Fibroblast of skin of back (primary cell): ENCODE measurements around the gene MELTF.
A peak's percentile ranks its signal among the peaks of the same experiment; 100 is the strongest.

Experiments
- DNase-seq: peaks from one replicate; pipeline ENCODE4 v3.0.0-alpha.2; 2013

MELTF gene

GRCh38 chr3:196991581-196992460, 37.8 kb downstream of the MELTF start:
- no peak for DNase-seq

- no peak for DNase-seq
Measured at GRCh38 chr3:196990601-196991007, 39.0 kb downstream of the MELTF start.

DNA sequence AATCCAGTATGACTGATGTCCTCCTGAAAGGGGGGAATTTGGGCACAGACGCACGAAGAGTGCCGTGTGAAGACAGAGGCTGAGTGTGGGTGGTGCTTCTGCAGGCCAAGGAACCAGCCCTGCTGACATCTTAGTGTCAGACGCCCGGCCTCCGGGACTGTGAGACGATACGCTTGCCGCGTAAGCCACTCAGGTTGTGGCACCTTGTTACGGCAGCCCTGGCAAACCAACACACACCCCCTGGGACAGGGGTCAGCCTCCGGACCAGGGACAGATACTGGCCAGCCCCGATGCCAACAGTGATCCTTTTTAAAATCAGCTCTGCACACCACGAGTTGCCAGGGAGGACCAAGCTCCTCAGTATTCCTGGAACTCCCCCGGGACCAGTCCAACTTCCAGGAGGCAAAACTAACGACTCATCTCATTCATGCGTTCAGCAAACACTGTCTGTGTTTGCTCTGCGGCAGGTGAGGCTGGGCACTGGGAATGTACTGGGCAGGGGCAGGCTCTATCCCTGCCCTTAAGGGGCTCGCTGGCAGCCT, 39.8 kb downstream of the MELTF start:
- DNase-seq, result peak; percentile 39

DNA sequence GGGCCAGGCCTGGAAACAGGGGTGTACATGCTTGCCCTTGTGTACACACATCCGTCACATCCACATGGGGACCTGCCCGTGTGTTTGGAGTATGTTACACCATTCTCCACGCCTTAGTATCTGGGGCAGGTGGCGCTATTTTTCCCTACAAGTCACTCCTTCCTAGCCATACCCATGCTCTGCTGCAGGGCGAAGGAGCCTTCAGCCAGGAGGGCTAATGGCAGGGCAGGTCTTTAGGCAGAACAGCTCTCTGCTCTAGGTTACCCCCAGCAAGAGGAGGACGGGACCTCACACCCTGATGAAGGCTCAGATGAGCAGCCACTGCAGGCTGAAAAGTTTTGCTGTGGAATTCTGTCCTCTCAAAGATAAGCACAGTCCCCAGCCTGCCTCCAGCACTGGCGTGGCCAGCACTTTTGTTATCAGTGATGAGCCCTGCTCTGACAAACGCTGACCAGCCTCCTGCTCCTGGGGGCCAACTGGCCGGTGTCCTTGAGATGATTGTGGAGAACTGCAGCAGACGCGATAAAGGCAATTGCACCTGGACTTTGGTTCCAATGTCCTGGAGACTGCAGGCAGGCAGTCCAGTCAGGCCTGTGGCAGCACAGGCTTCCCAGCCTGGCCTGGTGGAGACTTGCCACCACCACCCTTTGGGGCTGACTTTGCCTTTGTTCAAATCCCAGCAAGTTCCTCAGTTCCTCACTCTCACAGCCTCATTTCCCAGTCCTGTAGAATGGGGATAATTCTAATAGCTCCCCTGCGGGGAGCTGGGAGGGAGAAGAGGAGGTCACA, 41.2 kb downstream of the MELTF start:
- DNase-seq, result no peak

DNA sequence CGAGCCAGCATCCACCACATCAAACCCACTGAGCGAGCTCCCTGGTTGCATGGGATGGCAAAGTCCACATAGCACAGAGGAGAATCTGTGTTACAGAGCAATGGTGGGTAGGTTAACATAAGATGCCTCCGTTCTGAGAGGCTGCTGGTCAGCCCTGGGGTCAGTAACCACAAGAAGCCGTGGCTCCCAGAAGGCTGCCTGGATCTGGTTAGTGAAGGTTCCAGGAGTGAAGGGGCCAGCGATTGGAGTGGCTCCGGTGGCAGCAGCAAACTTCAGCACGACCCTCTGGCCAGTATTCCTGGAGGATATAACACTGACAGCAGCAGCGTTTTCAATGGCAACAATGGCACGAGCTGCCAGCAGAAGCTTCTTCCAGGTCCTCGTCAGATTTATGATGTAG, 42.6 kb downstream of the MELTF start:
- DNase-seq, result no peak

DNA sequence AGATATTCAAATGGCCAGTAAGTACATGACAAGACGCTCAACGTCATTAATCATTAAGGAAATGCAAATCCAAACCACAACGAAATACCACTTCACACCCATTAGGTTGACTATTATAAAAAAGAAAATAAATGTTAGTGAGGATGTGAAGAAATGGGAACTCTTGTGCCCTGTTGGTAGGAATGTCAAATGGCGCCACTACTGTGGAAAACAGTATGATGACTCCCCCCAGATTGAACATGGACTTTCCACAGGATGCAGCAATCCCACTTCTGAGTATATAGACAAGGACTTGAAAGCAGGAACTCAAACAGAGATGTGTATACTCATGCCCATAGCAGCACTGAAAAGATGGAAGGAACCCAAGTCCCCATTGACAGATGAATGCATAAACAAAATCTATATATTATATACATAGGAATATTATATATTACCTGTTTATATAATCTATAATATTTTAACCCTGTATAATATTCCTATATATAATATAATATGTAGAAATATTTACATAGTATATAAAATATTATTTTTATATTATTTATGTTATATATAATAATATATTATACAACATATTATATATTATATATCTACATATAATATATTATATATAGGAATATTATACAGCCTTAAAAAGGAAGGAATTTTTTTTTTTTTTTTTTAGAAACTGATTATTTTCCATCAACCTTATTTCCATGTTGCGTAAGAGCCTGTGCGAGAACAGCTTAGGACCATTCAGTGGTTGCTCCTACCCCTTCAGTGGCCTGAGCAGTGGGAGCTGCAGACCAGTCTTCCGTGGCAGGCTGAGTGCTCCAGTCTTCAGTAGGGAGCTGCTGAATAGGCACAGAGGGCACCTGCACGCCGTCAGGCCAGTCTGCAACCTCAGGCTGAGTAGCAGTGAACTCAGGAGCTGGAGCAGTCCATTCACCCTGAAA, 43.4 kb downstream of the MELTF start:
- peak; percentile 21 for DNase-seq

DNA sequence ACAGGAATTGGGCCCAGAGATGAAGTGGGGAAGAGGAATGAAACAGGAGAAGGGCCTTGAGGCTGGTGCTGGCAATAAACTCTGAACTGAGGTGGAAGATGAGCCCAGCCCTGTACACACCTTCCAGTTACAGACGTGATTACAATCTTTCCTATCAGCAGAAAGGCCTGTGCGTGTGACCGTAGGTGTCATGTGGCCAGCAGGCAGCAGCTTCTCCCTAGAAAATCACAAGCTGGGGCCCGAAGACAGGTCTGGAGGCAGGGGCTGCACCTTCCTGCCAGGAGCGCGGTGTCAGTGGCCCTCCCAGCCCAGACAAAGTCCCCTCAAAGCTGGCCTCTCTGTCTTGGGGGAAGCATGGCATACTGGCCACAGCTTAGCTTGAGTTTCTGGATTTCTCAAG, 44.3 kb downstream of the MELTF start:
- no peak for DNase-seq

- no peak for DNase-seq
Measured at GRCh38 chr3:196983186-196983585, 46.4 kb downstream of the MELTF start.

DNA sequence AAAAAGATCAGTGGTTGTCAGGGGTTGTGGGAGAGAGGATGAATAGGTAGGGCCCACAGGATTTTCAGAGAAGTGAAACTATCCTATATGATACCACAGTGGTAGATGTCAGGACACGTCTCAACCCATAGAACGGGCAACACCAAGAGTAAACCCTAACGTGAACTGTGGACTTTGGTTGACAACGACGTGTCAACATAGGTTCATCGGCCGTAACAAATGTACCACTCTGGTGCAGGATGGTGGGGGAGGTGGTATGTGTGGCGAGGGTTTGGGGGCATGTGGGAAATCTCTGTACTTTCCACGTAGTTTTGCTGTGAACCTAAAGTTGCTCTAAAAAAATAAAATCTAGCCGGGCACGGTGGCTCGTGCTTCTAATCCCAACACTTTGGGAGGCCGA, 48.0 kb downstream of the MELTF start:
- no peak for DNase-seq

- DNase-seq, result no peak
Measured at GRCh38 chr3:196979545-196979944, 50.1 kb downstream of the MELTF start.

- no peak for DNase-seq
Measured at GRCh38 chr3:196976941-196977340, 52.7 kb downstream of the MELTF start.

DNA sequence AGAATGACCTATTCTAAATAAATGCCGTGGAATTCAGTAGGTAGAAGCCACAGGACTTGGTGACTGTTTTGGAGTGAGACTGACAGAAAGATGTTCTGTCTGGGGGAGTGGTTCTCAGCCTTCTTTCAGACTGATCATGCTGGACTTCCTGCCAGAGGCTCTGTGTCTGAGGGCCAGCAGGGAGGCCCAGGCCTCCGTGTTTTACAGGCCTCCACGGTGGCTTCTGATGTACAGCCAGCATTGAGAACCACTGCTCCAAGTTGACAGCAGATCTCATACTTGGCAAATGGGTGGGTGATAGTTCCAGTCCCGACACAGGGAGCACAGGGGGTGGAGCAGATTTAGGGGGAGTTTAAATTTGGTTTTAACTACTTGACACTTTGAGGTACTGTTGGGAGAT, 54.3 kb downstream of the MELTF start:
- no peak for DNase-seq

GRCh38 chr3:196974661-196975060, 55.0 kb downstream of the MELTF start:
- DNase-seq, result no peak

- no peak for DNase-seq
Measured at GRCh38 chr3:196971094-196971698, 58.4 kb downstream of the MELTF start.

DNA sequence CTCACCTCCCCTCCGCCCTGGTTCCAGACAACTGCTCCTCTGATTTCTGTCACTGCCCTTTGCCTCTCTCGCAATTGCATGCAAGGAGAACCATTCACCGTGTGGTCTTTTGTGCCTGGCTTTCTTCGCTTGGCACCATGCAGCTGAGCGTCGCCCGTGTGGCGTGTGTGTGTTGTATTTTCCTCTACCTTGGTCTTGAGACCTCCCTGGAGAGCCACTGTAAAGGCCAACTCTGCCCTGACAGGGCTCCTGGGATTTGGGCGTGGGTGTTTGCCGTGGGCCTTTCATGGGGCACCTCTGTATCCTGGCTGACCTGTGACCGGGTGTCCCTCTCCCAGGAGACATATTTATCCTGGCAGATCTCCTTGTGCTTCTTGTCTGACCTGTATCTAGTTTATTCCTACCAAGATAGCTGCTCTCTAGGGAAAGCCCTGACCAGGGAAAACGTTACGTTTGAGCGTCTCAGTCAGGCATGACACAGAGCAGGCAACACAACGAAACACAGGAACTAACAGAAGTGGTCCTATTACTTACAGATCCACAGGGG, 59.0 kb downstream of the MELTF start:
- no peak for DNase-seq

- peak; percentile 51 for DNase-seq
Measured at GRCh38 chr3:196969660-196970546, 59.7 kb downstream of the MELTF start.

GRCh38 chr3:196969134-196969659, 60.4 kb downstream of the MELTF start:
- DNase-seq, result peak; percentile 31

DNA sequence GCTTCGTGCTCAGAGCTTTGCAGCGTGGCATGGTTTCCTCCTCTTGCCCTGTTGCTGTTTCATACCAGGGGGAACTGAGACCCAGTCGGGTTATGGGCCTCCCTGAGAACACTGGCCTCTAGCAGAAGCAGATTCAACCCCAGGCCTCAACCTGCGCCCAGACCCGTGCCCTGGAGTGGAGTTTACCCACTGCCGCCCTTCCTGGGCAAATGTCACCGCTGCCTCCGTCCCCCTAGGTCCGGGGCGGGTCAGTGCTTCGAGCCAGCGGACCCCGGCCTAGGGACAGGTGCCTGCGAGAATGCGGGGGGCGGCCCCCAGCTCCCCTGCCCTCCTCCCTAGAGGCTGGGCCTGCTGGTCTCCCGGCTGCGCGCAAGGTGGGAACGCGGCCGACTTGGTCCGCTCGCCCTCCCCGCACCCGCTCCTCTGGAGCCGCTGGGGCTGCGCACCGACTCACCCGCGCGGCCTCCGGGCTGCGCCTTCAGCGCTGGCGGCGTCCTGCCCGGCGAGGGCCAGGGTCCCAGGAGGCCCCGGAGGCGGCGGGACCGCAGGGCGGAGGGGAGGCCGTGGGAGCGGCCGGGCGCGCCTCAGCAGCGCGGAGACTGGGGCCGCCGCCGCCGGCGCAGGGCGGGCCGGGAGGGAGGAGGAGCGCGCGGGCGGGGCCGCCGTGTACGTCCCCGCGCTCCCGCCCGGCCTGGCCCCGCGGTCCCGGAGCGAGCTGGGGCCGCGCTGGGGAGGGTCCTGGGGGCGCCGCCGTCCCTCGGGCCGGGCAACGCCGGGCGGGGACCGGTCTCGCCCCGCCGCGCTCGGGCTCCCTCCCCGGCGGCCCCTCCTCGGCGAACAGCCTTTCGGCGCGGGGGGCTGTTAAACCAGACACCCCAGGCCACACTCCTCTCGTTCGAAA, 61.1 kb downstream of the MELTF start, which contains the start of gene PIGZ:
TSS of gene PIGZ (minus strand) at position 601 of the 901 bp plus-strand sequence. CDS start 16,802 bp downstream, outside the sequence.
- DNase-seq, result peak; percentile 32
